ENCODE measurements around the gene WDR86. TPM values are rescaled to one million over a fixed set of nuclear protein-coding genes. Genes with fewer than 3 reads are reported as not detected.

WDR86 gene
- total RNA-seq, 6 donors from 2014 or later: 1.1 to 17.4 (median 3.9) TPM

GRCh38 chr7:151437159-151437553, 27.3 kb upstream of the WDR86 start:
- no peak for ATAC-seq (ENCODE audit: low FRiP score in 2 of 2)
- WGBS, 2 donors: 87 to 88% methylated on average over 13 of the region's 13 CpGs
- peaks cover 14 to 22% (median 18%) of the 10 kb centered on the region in 4 donors for H3K4me1 ChIP-seq
- H3K36me3 ChIP-seq: no peaks in the 10 kb centered on the region
- peak overlapping the region in 1 of 4 donors; percentile 10 for H3K27ac ChIP-seq
- DNase-seq: peak in 1 of 2 donors; percentile 43
- peaks cover 0 to 4% (median 0%) of the 10 kb centered on the region in 4 donors for H3K27me3 ChIP-seq
- no peak overlapping the region for H3K4me3 ChIP-seq
- TF ChIP-seq POLR2AphosphoS5 (IDR thresholded peaks at IDR 0.05) (no peak), EP300 (IDR thresholded peaks at IDR 0.05) (no peak), CTCF (IDR thresholded peaks at IDR 0.05) (no peak), POLR2A (IDR thresholded peaks at IDR 0.05) (no peak)
- no peaks in the 10 kb centered on the region for H3K9me3 ChIP-seq

- 66 to 83% methylated on average over 9 of the region's 9 CpGs for WGBS, 2 donors
- ATAC-seq (ENCODE audit: low FRiP score in 2 of 2) (peak in 1 of 2 donors; percentile 64), DNase-seq (peak in 1 of 2 donors; percentile 69)
- H3K27ac ChIP-seq: peak overlapping the region; percentile 38 to 71 (median 58)
- H3K9me3 ChIP-seq: no peaks in the 10 kb centered on the region
- peaks cover 14 to 22% (median 18%) of the 10 kb centered on the region in 4 donors for H3K4me1 ChIP-seq
- TF ChIP-seq POLR2AphosphoS5 (IDR thresholded peaks at IDR 0.05) (no peak), EP300 (IDR thresholded peaks at IDR 0.05) (no peak), CTCF (IDR thresholded peaks at IDR 0.05) (no peak), POLR2A (IDR thresholded peaks at IDR 0.05) (no peak)
- H3K27me3 ChIP-seq: peaks cover 0 to 4% (median 0%) of the 10 kb centered on the region in 4 donors
- H3K4me3 ChIP-seq: no peak overlapping the region
- no peaks in the 10 kb centered on the region for H3K36me3 ChIP-seq
These were observed 26.8 kb upstream of the WDR86 start for GRCh38 chr7:151436446-151437158.

GRCh38 chr7:151435971-151436370, 26.1 kb upstream of the WDR86 start:
- no peaks in the 10 kb centered on the region for H3K36me3 ChIP-seq
- no peak for ATAC-seq (ENCODE audit: low FRiP score in 2 of 2)
- peaks cover 0 to 4% (median 0%) of the 10 kb centered on the region in 4 donors for H3K27me3 ChIP-seq
- H3K4me3 ChIP-seq: no peak overlapping the region
- WGBS, 2 donors: 89 to 90% methylated on average over 4 to 15 of the region's 15 CpGs
- H3K4me1 ChIP-seq: peaks cover 10 to 15% (median 14%) of the 10 kb centered on the region in 4 donors
- TF ChIP-seq CTCF (IDR thresholded peaks at IDR 0.05) (no peak), EP300 (IDR thresholded peaks at IDR 0.05) (no peak), POLR2A (IDR thresholded peaks at IDR 0.05) (no peak)
- peak overlapping the region in 3 of 4 donors; percentile 38 to 71 (median 67) for H3K27ac ChIP-seq
- H3K9me3 ChIP-seq: no peaks in the 10 kb centered on the region
- DNase-seq: peak in 1 of 2 donors; percentile 74

- peak overlapping the region in 1 of 4 donors; percentile 71 for H3K27ac ChIP-seq
- 87 to 91% methylated on average over 12 to 17 of the region's 20 CpGs for WGBS, 2 donors
- peak in 1 of 2 donors; percentile 43 for DNase-seq
These were observed 25.5 kb upstream of the WDR86 start for GRCh38 chr7:151435103-151435916.

More at GRCh38 chr7:151435103-151435916, 25.5 kb upstream of the WDR86 start:
- Histone ChIP-seq H3K27me3 (peaks cover 0 to 4% (median 0%) of the 10 kb centered on the region in 4 donors), H3K36me3 (no peaks in the 10 kb centered on the region), H3K9me3 (no peaks in the 10 kb centered on the region), H3K4me3 (no peak overlapping the region), H3K4me1 (peaks cover 7 to 11% (median 10%) of the 10 kb centered on the region in 4 donors)
- no peak for TF ChIP-seq POLR2AphosphoS5 (IDR thresholded peaks at IDR 0.05)
- TF ChIP-seq CTCF (IDR thresholded peaks at IDR 0.05): no peak
- no peak for TF ChIP-seq EP300 (IDR thresholded peaks at IDR 0.05)
- TF ChIP-seq POLR2A (IDR thresholded peaks at IDR 0.05): no peak
- ATAC-seq (ENCODE audit: low FRiP score in 2 of 2): no peak

Measured in upper lobe of left lung (tissue), 6 donors.